NCI-H82 (cell line): Measurements from ENCODE around the gene SASH1.
A peak's percentile ranks its signal among the peaks of the same experiment; 100 is the strongest.

Experiments used
- DNase-seq: peaks from one replicate; lab custom pipeline; 2025; lab: John Stamatoyannopoulos, UW

SASH1 gene

DNA sequence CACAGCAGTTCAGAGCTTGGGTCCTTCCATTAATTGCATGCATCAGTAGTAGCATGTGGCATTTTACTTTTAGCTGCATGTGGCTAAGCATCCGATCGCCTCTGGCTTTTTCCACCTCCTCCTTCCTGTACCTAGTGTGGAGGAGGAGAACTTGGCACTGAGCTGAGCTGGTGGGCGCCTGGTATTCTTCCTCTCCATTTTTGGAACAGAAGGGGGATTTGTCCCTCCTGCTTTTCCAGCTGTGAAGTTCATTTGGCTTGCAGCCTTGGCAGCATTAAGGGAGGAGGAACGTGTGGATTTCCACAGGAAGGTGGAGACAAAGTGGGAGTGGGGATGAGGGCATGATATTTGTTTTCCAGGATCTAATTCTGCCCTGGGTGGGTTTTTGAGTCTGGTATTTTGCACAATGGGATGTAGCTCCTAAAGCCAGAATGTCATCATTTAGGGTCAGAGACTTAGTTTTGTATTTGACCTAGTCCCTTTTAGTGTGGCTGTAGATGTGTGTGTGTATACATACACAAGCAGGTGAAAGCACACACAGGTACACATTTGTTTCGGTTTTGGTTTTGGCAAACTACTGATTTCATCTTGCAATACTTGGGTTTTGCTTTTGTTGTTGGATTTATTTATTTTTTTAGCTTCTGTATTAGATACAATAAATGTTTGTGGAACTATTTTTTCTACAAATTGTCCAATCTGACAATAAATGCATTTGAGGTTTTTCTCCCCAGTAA lies 90.0 kb downstream of the SASH1 start:
- DNase-seq: no peak

DNA sequence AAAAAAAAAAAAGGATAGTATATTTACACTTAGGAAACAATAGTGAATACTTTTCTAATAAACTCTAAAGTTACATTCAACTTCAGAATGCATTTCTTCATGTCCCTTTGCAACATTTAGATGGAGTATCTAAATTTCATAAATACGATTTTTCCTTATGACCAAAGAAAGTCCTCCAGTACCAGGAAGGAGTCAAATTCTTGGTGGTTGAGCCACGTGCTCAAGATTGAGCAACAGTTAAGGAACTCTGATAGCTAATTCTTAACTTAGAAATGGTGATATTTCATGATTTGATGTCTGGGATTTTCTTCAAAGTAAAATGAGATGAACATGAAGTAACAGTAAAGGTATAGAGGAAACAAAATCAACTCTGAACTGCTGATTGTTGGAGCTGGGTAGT lies 92.7 kb downstream of the SASH1 start:
- DNase-seq: no peak

DNA sequence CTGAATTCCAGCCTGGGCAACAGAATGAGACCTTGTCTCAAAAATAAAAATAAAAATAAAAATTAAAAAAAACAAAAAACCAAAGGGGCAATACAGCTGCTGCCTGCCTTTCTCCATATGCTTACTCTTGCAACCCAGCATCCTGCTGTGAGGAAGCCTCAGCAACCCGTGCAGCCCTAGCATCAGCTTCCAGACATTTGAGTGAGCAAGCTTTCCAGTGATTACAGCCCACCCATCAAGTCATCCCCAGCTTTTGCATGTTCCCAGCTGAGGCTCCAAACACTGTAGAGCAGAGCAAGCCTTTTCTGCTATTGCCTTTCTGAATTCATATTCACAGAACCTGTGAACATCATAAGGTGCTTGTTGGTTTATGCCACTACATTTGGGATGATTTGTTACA lies 93.8 kb downstream of the SASH1 start:
- no peak for DNase-seq

DNA sequence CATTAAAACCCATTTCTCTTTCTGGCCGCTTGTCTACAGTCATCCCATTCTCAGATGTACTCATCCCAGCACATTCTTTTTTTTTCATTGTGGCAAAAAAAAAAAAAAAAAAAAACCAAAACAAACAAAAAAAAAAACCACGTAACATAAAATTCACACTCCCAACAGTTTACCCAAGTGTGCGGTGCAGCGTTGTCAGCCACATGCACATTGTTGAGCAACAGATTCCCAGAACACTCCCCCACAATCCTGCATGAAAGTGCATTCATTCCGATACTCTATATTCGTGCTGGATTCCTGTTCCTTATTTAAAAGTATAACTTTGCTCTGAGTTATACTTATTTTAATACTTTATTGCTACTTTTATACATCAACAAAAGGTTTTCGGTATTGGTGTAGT lies 96.0 kb downstream of the SASH1 start:
- DNase-seq: no peak

DNA sequence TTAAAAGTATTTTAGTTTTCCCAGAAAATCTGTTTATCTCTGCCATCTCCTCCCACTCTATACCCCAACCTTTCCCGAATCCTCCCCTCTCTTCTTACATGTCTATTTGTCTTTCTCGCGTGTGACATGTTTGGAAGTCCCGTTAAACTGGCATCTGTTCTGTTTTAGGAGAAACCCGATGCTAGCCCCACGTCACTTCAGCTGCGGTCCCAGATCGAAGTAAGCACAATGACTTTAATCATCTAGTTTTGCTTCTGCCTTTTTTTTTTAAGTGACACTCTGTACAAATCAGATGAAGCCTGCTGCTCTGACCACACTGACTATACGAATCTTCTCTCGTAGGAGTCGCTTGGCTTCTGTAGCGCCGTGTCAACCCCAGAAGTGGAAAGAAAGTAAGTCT lies 97.4 kb downstream of the SASH1 start:
- DNase-seq: no peak

DNA sequence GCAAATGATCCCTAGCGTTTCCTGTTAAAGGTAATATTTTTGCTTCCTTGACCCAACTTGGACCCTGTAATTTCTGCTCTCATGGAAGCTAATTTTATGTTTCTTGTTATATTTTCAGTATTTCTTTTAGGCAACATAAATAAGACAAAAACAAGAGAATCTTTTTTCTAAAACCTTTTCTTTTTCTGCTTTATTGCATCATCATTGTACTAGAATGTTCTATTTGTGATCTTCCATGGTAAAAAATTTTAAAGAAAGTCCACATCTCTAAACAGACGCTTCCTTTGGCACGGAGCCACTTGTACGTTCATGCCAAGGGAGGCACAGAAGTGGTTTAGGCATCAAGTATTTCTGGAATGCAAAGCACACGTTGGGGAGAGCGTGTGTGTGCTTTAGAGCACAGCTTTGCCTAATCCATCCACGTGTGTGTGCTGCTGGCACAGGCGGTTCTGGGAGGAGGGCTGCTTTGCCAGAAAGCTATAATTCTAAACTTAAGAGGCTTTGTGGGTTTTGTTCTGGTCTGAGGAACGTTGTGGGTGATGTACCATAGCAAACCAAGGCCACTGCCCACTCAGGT lies 98.3 kb downstream of the SASH1 start:
- DNase-seq: peak; percentile 74

DNA sequence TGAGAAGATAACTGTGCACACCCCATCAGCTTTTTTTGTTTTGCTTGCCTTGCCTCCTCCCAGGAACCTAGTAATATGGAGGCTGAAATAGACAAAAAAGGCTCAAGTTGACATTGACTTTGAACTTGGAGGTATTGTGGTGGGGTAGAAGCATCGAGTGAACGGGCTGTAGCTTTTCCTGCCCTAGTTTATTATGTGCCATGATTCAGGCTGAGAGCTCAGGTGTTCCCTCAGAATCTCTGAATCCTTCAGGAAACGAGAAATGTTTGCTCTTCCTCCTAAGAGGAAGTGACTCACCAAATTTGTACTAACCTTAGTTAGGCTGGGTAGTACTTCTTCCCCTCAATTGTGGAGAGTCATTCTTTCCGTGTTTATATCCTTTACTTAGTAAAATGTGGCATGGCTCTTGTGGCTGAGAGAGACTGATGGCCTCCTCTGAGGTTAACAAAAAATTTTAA lies 98.8 kb downstream of the SASH1 start:
- DNase-seq: no peak

DNA sequence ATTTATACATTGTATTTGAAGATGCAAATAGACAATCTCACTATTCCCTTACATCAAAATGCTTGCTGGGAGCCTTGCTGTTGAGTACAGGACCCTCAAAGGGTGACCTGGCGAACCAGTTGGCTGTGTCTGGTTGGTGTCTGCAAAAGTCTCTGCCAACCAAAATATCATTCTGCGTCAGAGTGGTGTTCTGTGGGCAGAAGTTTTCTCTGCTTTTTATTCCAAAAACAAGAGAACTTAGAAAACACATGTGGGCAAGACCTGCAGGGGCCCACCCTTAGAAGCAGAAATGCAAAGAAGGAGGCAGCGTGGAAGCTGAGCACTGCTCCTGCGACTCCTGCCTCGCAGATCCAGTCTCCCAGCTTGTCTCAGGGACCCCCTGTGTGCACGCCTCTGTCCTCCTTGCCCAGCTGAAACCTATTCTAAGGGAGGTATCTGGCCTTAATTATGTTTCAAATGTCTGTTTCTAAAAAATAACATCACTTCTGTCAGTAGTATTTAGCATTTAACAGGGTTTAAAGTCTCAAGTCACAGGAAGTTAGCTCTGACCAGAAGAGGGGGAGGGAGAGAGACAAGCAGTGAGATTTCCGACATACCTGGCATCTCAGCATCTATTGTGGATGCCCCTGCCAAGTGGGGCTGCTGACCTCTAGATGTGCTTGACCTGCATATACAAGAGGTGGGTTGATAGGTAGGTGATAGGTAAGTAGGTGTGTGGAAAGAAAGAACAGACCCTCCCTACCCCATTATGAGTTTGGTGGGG lies 101.3 kb downstream of the SASH1 start:
- no peak for DNase-seq

DNA sequence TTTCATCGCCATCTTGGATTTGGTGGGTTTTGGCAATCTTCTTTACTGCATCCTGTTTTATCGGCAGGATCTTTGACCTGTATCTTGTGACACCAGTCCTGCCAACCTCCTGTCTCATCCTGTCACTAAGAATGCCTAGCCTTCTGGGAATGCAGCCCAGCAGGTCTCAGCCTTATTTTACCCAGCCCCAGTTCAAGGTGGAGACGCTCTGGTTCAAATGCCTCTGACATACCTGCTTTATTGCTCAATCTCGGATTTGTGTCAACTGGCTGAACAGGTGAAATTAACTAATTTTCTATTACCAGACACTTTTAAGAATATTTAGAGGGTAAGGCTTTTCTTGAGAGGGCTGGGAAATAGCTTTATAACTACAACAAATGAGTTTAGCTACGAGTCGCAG lies 102.5 kb downstream of the SASH1 start:
- DNase-seq: no peak

DNA sequence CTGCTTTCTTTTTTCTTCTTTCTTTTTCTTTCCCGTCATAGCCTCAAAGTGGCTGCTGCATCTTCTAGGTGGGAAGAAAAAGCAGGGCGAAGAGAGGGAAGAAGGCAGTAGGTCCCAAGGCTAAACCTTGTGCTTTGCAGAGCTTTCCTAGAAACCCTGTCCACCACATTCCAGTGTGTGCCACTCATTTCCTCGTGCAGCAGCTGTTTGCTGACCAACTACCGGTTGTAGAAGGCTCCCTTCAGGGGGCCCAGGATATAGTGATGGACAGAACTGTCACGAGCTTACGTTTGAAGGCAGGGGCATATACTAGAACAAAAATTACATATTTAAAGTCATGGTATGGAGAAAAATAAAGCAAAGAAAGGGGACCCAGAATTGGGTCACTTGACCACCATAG lies 103.0 kb downstream of the SASH1 start:
- no peak for DNase-seq

DNA sequence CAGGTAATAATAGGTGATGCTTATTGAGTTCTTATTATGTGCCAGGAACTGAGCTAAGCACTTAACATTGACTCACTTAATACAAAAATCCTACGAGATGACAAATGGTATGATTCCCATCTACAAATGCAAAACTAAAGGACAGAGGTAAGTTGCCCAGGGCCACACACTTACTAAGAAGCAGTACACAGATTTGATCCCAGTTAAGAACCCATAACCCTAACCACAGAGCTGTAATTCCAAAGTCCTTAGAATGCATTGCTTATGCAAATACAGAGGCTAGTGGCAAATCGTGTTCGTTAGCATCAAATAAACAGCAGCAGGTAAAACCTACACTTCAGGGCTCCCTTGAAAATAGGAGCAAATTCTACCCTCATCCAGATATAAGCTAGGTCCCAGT lies 104.0 kb downstream of the SASH1 start:
- no peak for DNase-seq

DNA sequence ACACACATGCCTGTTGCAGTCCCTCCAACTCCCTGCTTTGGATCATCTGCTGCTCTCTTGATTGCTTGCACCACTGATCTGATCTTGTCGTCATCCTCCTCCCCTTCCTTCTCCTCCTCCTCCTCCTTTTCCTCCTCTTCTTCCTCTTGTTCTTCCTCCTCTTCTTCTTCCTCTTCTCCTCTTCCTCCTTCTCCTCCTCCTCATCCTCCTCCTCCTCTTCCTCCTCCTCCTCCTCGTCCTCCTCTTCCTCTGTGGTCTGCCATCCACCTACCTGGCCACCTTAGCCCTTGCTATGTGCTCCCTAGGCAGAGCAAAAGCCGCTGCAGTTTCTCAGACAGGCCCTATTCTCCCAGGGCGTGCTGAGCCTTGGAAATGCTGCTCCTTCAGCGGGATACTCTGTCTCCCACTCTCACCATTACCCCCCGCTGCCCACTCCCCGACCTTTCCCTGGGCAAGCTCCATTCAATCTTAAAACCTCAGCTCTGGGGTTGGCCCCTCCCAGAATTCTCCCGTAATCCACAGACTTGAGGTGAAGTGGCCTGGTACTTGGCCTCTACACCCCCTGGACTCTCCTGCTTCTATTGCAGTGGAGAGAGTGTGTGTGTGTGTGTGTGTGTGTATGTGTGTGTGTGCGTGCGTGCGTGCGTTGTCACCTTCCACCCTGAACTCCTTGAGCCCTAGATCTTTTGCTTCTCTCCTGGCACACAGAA lies 105.0 kb downstream of the SASH1 start:
- no peak for DNase-seq

DNA sequence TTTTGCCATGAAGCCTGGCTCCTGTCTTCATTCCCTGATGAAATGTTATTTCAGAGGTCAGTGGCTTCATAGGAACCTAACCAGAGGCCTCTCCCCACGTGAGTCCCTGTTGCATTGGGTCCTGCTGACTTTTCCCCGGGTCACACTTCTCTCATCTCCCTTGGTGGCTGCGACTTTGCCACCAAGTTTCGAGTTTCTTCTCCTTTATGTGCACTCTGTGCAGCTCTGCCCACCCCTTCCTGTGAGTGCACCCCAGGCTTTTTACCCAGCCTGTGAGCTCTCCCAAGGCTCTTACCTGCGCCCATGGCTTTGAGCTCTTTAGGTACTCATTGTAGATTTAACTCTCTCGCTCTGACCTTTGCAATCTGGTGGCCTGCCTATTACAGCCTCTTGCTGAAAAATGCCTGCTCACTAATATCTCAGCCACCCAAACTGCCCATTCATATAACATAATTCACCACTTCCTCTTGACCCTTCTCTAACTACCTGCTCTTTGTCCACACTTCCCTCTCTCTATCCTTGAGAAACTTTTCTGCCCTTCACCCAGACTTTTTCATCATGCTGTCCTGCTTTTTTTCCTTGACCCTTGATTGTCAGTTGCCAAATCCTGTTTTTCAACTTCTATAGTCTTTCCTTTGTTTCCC lies 105.9 kb downstream of the SASH1 start:
- DNase-seq: no peak

DNA sequence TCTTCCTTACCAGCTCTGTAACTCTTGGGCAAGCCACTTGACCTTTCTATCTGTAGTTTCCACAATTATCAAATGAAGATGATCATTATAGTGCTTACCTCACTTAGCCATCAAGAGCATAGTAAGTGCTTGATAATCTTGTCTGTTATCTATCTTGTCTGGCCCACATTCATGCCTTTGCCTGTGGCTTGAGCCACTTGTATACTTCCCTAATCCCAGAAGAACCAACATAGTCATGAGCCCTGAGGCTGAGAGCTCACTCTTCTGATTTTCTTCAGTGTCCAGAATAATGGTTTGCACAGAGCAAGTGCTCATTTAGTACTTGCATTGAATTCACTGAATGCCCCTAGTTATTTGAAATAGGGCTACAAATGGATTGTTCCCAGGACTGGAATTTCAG lies 108.2 kb downstream of the SASH1 start:
- no peak for DNase-seq

DNA sequence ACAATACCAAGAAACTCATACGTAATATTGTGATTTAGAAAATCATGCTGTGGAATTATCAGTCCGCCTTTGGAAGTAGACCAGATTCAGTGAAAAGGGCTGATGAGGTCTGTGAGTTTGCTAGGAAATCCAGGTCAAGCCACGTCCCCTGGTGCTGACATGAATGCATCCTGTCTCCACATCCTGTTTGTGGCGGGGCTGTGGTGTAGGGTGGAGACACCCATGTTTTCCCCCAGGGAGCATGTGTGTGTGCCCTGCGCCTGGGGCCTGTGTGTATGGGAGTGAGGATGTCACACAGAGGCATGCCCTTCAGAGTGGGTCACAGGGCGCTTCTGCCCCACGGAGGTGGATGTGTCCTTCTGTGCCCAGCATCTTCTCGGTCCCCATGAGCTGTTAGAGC lies 109.1 kb downstream of the SASH1 start:
- DNase-seq: no peak

DNA sequence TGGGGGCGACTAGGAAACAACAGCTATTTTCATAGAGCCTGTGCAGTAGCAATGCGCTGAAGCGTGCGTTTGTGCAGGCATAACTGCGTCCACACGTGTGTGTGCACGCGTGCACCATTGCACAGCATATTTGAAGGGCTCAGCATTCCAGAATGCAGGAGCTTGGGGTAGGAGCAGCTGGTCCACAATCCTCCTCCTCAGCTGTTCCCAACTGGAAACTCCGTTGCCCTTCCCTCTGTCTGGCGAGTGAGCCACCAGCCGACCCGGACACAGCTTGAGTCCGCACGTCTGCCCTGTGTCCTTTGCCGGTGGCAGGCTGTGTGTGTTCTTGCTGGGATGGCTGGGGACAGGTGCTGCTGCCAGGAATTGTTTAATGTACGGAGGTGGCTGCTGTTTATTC lies 110.2 kb downstream of the SASH1 start:
- no peak for DNase-seq

DNA sequence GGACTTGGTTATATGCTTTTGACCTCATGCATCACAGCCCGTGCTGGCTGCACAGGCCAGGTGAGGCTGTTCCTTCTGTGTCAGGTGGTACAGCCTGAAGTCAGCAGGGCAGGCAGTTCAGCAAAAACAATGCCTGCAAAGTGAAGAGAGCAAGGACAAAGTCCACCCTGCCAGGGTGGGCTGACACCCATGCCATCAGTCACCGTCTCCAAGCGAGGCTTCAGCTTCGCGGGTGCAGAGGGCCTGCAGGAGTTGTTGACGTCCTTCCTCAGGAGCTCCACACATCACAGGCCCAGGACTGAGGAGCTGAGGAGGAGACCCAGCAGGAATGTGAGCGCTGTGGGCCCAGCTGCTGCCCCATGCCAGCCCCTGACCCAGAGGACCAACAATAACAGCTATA lies 111.3 kb downstream of the SASH1 start:
- DNase-seq: no peak

DNA sequence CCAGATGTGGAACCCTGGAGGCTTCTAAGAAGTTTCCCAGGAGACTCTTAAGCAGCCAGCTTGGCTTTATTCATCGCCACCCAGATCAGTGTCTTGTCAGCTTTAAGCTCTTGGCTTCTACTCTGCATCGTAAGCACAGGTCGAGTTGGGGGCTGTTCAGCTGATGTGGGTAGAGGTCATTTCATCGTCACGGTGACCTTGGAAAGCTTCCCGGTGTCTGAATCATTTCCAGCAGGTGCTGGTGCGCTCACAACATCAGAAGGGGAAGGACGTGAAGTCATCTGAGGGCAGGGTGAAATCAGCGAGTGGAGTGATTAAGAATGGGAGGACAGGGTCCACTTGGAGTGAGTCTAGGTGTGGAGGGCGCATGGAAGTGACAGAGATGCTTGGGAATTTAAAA lies 112.6 kb downstream of the SASH1 start:
- peak; percentile 33 for DNase-seq

DNA sequence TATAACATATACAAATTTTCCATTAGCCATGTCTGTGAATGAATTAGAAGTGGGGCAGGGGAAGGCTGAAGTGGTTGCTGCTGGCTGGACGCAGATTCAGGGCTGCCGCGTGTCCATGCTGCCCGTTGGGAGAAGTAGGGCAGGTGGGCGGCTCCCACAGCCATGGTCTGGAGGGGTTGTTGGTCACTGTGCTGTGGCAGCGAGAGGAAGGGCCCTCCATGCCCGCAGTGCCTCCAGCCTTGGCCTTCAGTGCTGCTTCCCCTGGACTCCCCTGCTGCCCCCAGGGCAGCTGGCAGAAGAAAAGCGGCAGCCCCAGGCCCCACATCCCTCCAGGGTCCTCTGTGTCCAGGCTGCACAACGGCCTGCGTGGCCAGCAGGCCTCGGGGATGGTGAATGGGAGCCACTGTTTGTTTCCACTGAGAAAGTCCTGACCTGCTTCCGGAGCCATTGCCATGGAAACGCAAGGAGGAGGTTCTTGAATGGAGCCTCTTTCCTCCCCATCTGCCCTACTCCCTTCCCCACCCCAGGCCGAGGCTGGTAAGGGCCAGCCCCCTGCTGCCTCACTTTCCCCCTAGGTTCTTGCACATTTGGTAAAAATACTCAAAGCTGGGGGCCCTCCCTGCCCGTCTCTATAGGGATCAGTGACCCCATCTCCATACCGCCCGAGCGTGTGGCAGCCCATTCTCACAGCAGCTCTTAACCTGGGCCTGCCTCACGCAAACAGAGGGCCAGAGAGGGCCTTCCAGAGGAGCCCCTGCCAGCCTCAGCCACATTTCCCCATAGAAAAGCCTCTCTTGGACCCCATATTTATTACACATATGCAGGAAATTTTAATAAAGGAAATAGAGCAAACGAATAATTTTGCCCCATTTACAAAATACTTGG lies 113.3 kb downstream of the SASH1 start:
- DNase-seq: no peak

DNA sequence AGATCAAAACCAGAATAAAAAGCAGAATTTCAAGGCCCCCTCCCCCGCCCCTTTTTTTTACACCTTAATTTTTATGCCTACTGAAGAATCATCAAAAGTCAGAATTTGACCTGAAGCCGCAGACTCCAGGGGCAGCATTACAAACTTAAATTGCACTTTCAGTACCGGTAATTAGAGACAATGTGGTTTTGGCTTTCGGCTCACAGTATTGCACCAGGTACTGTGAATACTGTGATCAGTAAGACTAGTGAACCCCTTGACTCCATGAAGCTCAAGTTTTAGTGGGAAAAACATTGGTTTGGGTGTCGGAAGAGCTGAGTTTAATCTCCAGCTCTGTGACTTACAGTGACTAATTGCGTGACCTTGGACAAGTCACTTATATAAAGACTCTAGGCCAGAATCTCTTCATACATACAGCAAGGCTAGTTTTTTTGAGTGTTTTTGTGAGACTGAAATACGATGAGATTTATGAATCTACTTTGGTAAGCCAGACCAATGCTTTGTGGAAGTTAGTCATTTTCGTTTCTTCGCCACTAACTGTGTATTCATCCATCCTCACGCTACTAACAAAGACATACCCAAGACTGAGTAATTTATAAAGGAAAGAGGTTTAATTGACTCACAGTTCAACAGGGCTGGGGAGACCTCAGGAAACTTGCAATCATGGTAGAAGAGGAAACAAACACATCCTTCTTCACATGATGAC lies 114.7 kb downstream of the SASH1 start:
- no peak for DNase-seq

DNA sequence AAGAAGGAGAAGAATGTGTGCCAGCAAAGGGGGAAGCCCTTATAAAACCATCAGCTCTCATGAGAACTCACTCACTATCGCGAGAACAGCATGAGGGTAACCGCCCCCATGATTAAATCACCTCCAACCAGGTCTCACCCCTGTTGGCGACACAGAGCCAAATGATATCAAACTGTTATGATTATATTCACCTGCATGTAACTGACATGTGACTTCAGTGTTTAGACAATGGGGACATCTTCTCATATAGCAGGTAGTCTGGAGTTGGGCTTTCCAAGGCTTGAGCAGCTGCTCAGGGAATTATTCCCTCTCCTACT lies 115.2 kb downstream of the SASH1 start:
- DNase-seq: no peak
